ENCODE measurements around the gene SMPD4.
"Not testable (repeated sequence)": the region's sequence is repeated elsewhere in the genome, so short reads cannot be mapped to it uniquely, and the experiment has no call there.

Gene SMPD4

DNA sequence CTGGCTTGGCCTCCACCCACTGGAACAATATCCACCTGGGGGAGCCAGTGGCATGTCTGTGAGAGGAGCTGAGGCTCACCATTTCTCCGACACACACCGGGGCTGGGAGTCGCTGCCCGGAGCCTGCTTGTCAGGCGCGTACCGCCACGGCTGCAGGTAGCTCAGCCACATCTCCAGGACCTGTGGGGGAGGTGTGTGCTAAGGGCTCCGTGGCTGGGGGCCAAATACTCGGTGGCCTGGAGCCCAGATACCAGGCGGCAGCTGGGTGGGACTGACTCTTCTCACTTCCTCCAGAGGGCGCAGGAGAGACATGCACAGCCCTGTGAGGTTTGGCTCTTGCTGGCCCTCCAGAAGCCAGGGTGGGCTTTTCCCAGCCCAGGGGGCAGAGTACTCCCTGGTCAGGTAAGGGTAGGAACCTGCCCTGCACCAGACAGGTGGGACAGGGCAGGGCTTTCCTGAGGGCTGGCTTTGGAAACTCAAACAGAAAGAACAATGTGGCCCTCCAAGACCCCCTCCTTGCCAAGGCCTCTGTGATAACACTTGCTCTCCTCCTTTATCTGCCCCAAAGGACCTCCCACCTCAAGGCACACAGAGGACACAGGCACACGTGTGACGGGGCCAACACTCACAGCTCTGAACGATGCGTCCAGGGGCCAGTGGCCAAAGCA lies 25.3 kb downstream of the SMPD4 start:
- peak; percentile 36 for DNase-seq

DNA sequence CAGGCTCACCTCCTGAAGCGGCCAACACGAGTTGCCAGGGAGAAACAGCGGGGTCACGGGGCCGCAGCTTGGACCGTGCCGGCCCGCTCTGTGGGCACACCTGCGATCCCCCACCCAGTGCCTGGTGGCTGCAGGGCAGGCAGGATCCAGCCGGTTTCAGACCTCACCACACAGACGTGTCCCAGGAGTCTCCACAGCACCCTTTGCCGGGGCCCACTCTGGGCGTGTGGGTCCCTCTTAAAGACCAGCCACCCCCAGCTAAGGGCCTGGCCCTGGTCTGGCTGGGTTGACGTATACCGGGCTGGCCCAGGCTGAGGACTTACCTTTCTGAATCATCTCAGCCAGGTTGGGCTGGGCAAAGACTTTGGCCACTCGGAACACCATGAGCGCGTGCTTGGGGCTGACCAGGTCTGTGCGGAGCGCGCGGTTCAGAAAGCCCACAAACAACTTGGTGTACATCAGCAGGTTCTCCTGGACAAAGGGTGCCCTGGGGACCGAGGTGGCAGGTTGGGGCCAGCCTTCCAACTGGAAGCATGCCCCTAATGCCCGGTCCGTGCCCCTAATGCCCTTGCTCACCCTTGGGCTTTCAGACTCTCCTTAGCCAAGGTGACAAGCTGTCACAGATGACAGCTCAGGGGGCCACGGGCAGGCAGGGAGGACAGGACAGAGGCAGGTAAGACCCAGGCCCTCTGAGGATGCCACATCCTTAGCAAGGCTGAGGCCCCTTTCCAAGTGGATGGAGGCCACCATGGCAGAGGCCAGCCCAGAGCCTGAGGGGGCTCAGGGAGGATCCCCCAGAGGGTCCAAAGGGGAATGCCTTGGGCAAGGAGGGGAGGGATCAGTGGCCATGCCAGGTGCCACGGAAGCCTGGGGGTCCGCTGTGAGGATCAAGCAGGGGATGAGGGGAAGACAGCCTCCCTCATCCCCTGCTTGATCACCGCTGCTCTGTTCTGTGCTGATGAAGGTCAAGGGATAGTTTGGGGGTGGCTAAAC lies 26.3 kb downstream of the SMPD4 start:
- DNase-seq = no peak

DNA sequence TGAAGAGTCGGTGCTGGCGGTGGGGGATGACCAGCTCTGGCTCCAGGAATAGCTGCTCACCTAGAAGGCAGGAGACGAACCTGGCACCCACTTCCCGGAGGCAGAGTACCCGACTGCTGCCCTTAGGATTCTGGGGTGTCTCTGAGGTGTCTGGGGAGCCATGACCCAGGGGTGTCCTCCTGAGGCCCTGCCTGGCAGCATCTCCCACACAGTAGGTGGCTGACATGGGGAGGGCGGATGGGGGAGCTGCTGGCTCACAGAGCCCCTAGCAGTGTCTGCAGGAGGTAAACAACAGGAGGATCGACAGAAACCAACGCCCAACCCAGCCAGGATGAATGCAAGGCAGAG lies 27.0 kb downstream of the SMPD4 start:
- not testable (repeated sequence) for DNase-seq

DNA sequence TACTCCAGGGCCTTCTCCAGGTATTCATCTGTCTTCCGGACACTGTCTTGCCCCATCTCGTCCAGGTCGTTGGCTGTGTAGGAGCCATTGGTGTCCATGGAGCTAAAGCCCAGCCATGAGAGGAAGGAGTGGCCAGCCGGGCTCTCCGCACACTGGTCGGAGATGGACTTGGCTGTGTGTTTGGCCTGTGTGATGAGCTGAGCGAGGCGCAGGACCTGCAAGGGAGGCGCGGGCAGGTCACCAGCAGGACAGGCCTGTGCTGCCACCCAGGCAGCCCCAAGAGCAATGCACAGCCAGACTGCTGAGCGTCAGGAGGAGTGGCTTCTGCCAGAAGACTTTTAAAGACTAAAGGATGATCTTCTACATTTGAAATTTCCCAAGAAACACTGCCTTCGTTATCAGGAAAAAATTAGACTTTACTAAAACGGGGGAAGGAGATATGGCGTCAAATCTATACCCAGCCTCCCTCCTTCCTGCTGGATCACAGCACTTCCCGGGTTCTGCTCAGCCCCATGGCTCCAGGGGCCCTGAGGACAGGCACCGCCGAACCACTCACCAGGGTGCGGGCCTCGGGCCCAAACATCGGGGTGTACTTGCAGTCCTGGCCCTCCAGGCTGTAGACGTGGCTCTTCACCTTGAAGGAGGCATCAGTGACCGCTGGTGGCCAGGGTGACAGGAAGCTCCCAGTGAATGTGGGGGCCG lies 27.5 kb downstream of the SMPD4 start:
- DNase-seq = not testable (repeated sequence)

DNA sequence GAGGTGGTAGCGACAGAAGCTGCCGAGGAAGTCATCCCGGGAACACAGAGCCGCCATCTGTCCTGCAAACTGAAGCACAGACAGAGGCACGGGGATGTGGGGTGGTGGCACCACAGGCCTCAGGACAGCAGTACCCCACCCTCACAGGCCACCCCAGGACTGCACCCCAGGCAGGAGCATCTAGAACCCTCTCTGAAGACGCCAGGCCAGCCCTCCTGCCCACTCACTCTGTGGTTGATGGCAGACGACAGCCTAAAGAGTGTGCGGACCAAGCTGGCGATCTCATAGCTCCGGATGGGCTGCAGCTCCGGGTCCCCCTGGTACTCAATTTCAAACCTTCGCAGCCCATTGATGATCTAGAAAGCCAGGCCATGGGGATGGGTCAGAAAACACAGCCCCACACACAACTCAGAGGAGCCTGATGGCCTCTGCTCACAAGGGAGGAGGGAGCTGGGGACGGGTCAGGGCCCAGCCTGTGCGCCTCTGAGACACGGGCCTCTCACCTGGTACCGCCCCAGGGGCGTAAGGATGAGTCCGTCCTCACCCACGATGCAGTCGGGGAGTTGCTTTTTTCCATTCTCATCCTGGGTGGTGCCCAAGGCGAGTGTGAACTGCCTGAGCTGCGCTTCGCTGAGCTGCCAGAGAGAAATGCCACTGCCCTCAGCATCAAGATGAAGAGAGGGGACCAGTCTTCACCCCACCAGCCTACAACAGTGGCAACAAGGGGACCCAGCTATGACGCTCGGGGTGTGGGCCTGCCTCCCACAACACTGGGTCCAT lies 28.4 kb downstream of the SMPD4 start:
- DNase-seq = no peak

DNA sequence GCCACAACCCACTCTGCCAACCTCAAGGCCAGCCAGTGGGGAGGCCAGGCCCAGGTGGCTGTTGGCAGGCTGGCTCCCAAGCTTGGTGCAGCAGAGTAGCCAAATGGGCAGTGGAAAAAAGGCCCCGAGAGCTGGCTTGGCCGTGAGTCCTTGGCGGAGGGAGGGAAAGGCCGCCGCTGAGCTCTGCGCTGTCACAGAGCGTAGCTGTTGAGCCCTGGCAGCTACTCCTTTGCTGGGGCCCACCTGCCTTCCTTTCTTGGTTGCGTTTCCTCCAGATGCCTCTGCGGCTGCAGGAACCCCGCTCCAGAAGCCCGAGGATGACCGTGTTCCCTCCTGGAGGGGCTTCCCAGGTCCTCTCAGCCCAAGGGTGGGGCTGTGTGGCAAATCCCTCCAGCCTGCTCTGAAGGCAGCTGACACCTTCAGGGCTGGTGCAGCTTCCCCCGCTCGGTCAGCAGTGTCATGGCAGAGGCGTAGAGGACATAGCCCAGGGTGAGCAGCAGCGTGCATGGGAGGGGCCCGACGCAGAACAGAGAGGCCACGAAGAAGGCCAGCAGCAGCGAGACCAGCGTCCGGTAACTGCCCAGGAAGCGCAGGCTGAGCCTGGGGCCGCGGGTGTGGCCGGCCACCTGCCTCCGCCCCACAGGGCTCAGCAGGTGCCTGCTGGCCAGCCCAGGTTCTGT lies 29.1 kb downstream of the SMPD4 start:
- DNase-seq = not testable (repeated sequence)

DNA sequence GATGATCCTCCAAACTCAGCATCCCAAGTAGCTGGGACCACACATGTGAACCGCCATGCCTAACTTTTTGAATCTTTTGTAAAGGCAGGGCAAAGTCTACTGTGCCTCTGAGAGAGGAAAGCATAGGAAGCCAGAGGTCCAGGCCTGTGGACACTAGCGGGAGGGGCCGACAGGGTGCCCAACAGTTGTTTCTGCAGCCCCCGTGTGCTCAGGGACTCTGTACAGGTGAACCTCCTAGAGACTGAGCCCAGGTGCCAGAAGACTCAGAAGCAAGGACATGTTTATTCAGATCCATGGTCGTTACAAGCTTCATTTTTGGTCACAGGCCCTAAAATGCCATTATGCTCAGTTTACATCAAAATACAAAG lies 30.3 kb downstream of the SMPD4 start:
- DNase-seq = not testable (repeated sequence)

DNA sequence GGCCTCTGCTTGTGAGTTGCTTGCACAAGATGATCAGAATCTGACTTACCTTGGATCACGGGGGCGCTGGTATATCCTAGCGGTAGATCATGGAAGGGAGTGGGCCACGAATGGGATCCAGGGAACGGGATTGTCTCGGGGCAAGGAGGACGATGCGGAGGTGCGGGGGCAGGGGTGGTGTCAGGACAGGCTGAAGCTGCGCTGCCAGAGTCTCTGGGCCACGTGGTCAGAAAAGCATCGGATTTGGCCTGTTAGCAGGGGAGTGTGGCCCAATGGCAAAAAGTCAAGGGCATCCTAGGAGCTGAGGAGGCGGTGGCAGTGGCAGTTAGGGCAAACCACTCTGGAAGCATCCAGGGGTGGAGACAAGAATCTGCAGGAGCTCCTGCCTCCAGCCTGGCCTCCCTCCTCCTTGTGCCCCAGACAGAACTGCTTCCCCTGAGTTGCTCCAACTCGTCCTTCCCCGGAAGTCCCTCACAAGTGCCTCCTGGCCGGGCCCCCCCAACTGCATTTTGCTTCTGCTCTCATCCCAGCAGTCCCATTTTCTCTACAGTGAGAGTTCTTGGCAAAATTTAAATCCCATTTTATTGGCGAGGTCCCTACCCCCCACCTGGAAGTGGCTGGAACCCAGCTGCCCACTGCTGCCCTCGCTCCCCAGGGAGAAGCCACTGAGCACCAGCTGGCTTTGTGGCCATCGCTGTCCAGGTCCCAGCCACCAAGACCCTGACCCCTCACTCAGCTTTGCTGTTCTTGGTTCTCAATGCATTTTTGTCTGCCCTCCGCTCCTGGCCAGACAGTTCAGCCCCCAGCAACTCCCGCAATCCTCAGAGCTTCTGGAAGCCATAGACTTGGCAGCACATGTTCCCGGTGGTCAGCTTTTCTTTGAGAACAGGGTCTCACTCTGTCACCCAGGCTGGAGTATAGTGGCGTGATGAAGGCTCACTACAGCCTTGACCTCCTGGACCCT lies 30.9 kb downstream of the SMPD4 start:
- no peak for DNase-seq

DNA sequence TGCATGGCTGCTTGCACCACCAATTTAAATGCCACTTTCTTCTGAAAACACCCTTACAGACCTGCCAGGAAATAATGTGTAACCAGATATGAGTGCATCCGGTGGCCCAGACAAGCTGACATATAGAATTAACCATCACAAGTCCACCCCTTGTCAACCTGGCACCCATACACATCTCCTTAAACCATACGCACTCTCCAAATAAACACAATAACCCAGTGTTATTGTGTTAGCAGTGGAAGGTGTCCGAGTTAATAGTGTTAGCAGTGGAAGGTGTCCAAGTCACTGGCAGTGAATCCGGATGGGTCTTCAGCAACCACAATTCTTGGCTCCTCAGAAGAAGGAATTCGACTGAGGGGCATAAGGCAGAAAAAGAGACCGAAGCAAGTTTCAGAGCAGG lies 32.9 kb downstream of the SMPD4 start:
- DNase-seq = not testable (repeated sequence)

DNA sequence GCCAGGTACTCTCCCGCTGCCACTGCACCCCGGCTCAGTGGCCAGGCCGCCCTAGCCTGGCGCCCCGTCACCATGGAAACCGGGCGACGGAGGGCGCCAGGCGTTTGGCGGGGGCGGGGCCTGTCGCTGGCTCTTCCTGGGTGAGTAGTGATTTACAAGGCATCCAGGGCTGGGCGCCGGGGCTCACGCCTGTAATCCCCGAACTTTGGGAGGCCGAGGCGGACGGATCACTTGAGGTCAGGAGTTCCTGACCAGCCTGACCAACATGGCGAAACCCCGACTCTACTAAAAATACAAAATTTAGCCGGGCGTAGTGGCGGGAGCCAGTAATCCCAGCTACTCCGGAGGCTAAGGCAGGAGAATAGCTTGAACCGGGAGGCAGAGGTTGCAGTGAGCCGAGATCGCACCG lies 36.4 kb downstream of the SMPD4 start, which contains the start of gene CCDC74B:
Gene CCDC74B (minus strand): TSS at position 107 of the 409 bp plus-strand sequence. CDS start 116 bp downstream, outside the sequence.
- peak; percentile 75 for DNase-seq

DNA sequence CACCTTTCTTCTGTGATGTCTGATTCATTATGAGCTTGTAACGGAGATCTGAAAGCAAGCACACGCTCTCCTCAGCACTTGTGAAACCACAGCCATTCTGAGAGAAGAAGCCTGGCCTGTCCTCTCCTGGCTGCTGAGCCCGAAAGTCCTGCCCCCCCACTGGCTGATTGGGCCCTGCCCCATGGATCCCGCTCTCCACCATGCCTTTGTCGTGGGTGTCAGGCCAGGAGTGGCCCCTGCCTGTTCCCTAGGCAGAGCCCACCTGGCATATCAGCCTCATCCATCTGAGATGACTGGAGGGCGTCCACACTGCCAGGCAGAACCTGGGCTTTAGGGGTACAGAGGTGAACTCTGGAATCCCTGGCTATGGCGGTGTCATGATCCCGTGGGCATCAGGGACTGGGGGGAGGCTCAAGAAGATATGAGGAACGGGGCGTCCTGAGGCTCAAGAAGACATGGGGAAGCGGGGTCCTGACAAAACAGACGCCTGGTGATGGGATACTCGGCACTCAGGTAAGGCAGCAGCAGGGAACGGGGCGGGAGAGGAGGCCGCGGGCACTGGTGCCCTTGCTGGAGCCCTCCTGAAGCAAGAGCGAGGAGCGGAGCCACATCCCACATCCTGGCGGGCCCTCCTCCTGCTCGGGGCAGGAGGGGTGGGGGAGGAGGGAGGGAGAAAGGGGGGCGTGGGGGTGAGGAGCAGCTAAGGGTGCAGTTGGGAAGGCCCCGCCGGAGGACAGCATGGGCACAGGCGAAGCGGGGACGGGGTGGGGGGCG lies 37.9 kb downstream of the SMPD4 start:
- DNase-seq = peak; percentile 25

DNA sequence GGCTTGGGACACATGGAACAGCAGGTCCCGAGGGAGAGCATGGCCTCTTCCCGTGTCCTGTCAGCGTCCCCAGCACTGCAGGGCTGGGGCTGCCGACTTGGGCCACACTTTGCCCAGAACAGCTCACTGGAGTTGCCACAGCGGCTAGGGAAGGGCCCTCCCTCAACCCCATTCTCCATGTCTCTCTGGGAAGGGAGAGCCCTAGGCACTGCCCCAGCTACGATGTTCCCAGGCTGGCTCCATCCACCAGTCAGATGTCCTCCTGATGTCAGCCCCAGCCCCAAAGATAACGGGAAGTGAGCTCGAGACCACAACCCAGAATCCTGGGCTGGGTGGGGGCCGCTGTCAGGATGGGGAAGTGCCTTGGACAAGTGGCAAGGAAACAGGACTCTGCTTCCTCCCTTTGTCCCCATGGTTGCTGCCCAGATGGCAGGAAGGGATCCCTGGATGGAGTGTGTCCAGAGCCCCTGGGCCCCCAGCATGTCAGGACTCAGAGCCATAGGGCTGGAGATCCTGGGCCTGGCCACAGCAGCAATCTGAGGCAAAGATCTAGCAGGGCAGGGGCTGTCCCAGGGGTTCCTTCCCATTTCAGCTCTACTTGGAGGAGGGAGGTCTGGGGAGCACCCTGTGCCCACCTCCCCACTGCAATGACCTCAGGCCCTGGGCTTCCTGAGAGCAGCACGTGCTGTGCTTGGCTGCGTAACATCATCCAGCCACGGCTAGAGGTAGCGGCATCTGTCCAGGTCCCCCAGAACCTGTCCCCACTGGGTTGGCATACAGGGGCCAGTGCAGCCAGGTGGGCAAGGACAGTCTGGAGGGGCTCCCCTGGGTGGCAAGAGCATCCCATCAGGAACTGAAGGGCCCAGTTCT lies 38.8 kb downstream of the SMPD4 start:
- DNase-seq = not testable (repeated sequence)

DNA sequence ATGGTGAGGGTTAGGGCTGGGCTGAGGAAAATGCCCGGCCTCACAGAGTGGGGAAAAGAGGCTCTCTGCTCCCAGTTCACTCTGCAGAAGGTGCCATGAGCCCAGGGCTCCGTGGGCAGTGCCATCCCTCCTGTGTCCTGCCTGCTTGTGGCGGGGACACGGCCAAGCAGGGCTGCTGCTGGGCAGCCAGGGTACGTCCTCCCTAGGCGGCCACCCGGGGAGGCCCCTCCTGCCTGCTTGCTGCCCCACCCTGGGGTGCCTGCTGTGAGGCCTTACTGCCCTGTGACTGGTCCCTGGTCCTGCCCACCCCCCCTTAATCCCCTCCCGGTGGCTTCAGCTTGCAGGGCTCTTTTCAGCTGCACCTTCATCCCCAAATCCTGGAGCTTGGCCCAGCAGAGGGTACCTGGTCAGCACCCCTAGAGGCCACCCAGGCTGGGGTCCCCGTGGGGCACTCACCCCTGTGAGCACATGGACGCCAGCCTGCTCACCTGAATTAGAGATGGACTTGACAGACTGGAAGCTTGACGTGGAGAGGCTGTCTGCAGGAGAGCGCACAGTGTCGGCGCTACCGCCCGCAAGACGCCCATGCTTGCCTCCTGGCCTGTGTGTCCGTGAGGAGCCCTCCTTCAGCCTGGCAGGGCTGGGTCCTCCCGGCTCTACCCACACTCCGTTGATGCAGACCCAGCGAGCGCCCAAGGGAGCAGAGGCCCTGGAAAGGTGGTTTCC lies 39.6 kb downstream of the SMPD4 start:
- not testable (repeated sequence) for DNase-seq

DNA sequence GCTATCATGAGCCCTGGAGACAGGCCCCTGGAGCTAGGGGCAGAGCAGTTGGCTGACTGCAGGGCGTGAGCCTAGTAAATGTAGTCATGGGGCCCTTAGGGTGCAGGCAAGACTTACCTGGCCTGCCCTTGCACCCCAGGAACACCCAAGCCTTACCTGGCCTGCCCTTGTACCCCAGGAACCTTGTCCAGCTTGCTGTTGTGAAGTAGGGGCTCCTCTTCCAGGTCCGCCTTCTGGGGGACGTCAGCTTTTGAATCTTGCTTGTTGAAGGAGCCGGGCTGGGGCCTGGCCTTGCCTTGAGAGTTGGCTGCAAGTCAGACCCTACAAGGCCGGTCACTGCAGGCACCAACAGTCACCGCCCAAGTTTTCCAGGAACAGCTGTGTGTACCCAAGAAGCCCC lies 40.4 kb downstream of the SMPD4 start:
- DNase-seq = not testable (repeated sequence)

DNA sequence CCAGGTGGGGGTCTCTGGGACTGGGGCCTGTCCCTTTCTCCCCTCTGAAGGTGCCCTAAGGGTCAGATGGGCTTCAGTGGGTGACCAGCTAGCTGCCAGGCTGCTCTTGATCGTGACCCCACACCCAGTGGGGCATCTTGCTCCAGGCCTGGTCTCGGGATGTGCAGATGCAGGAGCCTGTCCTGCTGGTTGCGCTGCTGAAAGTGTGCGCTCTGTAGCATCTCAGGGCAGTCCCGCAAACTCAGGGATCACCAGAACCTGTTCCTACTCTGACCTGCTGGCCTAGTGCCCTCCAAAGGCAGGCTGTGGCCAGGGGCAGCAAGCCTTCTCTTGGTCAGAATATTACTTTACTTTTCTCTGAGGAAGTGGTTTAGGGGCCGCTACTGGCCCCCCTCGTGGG lies 40.9 kb downstream of the SMPD4 start:
- DNase-seq = not testable (repeated sequence)

DNA sequence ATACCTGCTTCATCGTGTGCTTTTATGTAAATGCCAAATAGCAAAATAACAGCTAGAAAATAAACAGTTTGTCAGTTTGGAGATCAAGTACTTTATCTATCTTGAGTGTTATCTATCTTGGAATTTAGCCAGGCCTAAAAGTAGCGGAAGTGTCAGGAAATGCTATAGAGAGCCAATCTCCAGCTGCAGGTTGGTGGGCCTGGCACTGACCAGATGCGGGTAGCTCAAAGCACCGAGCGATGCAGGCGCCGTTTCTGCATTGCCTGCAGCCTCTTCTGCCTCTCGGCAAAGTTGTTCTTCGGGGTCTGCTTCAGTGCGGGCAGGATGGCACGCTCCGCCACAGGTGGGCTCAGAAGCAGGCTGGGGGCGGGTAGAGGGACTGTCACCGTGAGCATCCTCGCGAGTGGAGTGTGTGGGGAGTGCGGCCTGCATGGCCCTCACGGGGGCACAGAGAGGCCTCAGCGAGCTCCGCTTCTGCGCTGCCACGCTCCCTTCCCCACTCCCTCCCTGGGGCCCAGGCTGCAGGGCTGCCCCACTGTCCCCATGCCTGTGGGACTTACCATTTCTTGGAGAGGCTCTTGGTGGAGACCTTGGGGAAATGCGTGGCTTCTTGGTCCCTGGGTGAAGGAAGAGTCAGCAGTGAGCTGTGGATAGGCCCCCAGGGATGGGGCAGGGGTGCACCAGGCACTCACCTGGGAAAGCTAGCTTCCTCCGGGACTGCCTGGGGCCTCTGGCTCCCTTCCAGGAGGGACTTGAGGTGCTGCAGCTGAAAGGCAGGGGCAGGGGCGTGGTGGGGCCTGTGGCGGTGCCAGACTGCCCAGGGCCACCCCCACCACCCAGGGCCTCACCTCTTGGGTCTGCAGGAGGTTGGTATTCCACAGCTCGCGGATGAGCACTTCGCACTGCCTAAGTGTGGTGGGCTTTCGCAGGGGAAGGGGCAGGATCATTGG lies 41.8 kb downstream of the SMPD4 start:
- not testable (repeated sequence) for DNase-seq

DNA sequence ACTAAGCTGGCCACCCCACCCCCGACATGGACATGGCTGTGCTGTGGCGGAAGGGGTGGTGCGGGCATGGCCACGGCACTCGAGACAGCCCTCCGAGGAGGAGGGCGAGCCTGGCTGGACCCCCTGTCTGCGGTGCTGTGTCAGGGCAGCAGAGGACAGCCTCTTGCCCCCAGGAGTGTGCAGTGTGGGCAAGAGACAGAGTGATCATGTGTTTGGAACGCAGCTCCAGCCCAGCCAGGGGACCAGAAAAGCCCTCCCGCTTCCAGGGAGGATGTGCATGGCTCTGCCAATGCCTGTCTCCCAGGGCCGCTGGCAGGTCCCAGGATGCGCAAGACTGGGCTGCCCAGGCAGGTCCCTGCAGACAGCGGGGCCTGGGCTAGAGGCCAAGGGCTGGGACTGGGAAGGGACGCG lies 42.6 kb downstream of the SMPD4 start:
- DNase-seq = not testable (repeated sequence)

Measured in activated CD4-positive, alpha-beta T cell treated with anti-CD3 and anti-CD28 coated beads, Interleukin-10, Interleukin-2, amounts not matched to agents 100 ng/mL and 50 ng/mL, durations not matched to agents 16 hours and 8 hours (primary cell).